ENCODE results near the gene ACSL1. TPM values are rescaled to one million over a fixed set of nuclear protein-coding genes. Genes with fewer than 3 reads are reported as not detected.

ACSL1 gene
- total and polyA plus RNA-seq, 2 donors (not counting 1 experiment from before 2014, with no cell fraction given): 15.4 to 30.1 TPM

DNA sequence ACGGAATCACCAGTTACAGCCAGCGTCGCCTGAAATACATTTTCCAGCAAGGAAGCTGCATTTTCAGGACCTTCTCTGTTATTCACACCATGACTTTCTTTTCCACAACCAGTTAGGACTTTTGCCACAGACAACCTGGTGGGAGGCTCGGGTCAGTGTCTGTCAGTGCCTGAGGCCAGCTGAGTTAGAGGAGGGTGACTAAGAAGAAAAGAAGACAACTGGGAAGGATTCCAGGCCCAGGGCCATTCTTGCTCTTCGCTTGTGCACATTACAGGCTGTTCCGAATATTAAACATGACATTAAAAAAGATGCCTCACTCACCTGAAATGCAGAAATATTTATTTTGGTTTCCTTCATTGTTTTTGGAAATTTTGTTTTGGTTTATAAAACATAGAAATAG is 70.5 kb downstream of the ACSL1 start:
- TF ChIP-seq, protein P1, sequence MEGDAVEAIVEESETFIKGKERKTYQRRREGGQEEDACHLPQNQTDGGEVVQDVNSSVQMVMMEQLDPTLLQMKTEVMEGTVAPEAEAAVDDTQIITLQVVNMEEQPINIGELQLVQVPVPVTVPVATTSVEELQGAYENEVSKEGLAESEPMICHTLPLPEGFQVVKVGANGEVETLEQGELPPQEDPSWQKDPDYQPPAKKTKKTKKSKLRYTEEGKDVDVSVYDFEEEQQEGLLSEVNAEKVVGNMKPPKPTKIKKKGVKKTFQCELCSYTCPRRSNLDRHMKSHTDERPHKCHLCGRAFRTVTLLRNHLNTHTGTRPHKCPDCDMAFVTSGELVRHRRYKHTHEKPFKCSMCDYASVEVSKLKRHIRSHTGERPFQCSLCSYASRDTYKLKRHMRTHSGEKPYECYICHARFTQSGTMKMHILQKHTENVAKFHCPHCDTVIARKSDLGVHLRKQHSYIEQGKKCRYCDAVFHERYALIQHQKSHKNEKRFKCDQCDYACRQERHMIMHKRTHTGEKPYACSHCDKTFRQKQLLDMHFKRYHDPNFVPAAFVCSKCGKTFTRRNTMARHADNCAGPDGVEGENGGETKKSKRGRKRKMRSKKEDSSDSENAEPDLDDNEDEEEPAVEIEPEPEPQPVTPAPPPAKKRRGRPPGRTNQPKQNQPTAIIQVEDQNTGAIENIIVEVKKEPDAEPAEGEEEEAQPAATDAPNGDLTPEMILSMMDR (conservative IDR thresholded peaks at IDR 0.05 in 1 of 2, IDR thresholded peaks at IDR 0.05 in 1 of 2; ENCODE audit: low read depth in 1 of 2, low read length in 2 of 2): no peak
- no peak for TF ChIP-seq EZH2 (IDR thresholded peaks at IDR 0.05; ENCODE audit: low read length, missing control alignments)
- DNase-seq (ENCODE audit: low read depth in 2 of 2): peak in 1 of 2 donors; percentile 67
- no peak overlapping the region for H3K4me2 ChIP-seq (ENCODE audit: extremely low read depth, insufficient read depth, low read length)
- no peak overlapping the region for H3K9ac ChIP-seq (ENCODE audit: insufficient read depth, low read length)
- no peak overlapping the region for H2AFZ ChIP-seq (ENCODE audit: low read length)
- H3K27ac ChIP-seq (ENCODE audit: insufficient read depth, low read length): no peak overlapping the region
- H4K20me1 ChIP-seq (ENCODE audit: control insufficient read depth, extremely low read depth, insufficient read depth, low read length): no peaks in the 10 kb centered on the region
- H3K79me2 ChIP-seq (ENCODE audit: control insufficient read depth, insufficient read depth, low read length): no peaks in the 10 kb centered on the region
- H3K4me3 ChIP-seq (replicated peaks in 1 of 4; ENCODE audit: control extremely low read depth in 1 of 4, insufficient read depth in 1 of 4, low read depth in 3 of 4, low read length in 4 of 4): no peak overlapping the region
- H3K36me3 ChIP-seq (ENCODE audit: control insufficient read depth, insufficient read depth, low read length): peaks cover 2% of the 10 kb centered on the region
- H3K27me3 ChIP-seq (ENCODE audit: control insufficient read depth, insufficient read depth, low read length): no peaks in the 10 kb centered on the region
- H3K9me3 ChIP-seq (ENCODE audit: control insufficient read depth, insufficient read depth, low read depth, low read length): no peaks in the 10 kb centered on the region
- H3K4me1 ChIP-seq (ENCODE audit: control insufficient read depth, extremely low read depth, insufficient read depth, low read length): no peaks in the 10 kb centered on the region

DNA sequence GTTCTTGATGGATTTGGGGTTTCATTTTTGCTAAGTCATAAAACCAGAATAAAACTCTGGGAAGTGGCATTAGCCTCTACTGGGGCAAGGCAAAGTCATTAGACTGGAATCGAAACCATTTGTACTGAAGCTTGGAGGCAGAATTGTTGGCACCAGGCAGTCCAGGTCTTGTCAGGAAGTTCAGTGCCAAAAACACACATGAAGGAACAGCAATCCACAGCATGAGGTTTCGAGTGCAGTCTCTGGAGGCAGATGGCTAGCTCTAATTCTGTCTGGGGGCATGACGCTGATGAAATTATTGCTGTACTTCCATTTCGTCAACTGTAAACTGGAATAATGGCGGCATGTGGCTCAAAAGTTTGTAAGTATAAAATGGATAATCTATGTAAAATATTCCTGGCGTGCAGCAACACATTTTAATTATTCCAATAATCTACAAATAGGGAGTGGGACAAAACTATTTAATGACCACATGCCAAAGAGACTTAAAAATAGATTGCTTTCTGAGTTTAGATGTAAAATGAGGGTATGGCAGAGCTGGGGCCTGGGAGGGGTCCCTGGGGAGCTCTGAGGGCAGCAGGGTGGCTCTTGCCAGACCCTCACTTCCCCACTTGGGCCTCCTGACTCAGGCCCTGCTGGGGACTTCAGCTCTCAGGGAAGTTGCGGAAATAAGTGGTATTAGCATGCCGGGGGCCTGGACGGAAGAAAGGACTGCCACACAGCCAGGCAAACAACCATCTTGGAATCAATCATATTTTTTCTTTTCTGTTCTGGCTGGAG is 73.1 kb downstream of the ACSL1 start:
- Histone ChIP-seq H3K4me3 (replicated peaks in 1 of 4; ENCODE audit: control extremely low read depth in 1 of 4, insufficient read depth in 1 of 4, low read depth in 3 of 4, low read length in 4 of 4) (no peak overlapping the region), H3K9me3 (ENCODE audit: control insufficient read depth, insufficient read depth, low read depth, low read length) (no peaks in the 10 kb centered on the region), H3K36me3 (ENCODE audit: control insufficient read depth, insufficient read depth, low read length) (no peaks in the 10 kb centered on the region), H3K79me2 (ENCODE audit: control insufficient read depth, insufficient read depth, low read length) (no peaks in the 10 kb centered on the region), H3K4me2 (ENCODE audit: extremely low read depth, insufficient read depth, low read length) (no peak overlapping the region), H3K4me1 (ENCODE audit: control insufficient read depth, extremely low read depth, insufficient read depth, low read length) (no peaks in the 10 kb centered on the region), H2AFZ (ENCODE audit: low read length) (no peak overlapping the region), H3K27ac (ENCODE audit: insufficient read depth, low read length) (no peak overlapping the region), H3K9ac (ENCODE audit: insufficient read depth, low read length) (no peak overlapping the region), H3K27me3 (ENCODE audit: control insufficient read depth, insufficient read depth, low read length) (no peaks in the 10 kb centered on the region), H4K20me1 (ENCODE audit: control insufficient read depth, extremely low read depth, insufficient read depth, low read length) (no peaks in the 10 kb centered on the region)
- no peak for DNase-seq (ENCODE audit: low read depth in 2 of 2)
- TF ChIP-seq, protein P1 (conservative IDR thresholded peaks at IDR 0.05 in 1 of 2, IDR thresholded peaks at IDR 0.05 in 1 of 2; ENCODE audit: low read depth in 1 of 2, low read length in 2 of 2): no peak
- TF ChIP-seq EZH2 (IDR thresholded peaks at IDR 0.05; ENCODE audit: low read length, missing control alignments): no peak

DNA sequence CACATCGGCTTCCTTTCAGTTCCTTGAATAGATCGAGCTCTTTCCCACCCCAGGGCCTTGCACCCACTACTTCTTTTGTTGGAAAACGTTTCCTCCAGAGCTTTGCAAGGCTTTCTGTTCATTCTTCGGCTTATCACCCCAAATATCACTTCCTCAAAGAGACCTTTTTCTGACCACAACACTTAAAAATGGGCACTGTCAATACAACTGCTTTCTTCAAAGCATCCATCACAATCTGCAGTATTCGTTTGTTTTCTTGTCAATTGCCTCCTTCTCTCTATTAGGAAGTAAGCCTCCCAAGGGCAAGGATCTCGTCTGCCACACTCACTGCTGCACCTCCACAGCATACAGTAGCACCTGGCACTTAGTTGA is 74.2 kb downstream of the ACSL1 start:
- Histone ChIP-seq H3K4me2 (ENCODE audit: extremely low read depth, insufficient read depth, low read length) (no peak overlapping the region), H2AFZ (ENCODE audit: low read length) (no peak overlapping the region), H3K4me1 (ENCODE audit: control insufficient read depth, extremely low read depth, insufficient read depth, low read length) (peaks cover 6% of the 10 kb centered on the region), H3K27me3 (ENCODE audit: control insufficient read depth, insufficient read depth, low read length) (no peaks in the 10 kb centered on the region), H3K9me3 (ENCODE audit: control insufficient read depth, insufficient read depth, low read depth, low read length) (no peaks in the 10 kb centered on the region), H3K79me2 (ENCODE audit: control insufficient read depth, insufficient read depth, low read length) (no peaks in the 10 kb centered on the region), H3K4me3 (replicated peaks in 1 of 4; ENCODE audit: control extremely low read depth in 1 of 4, insufficient read depth in 1 of 4, low read depth in 3 of 4, low read length in 4 of 4) (no peak overlapping the region), H3K9ac (ENCODE audit: insufficient read depth, low read length) (no peak overlapping the region), H3K27ac (ENCODE audit: insufficient read depth, low read length) (no peak overlapping the region), H3K36me3 (ENCODE audit: control insufficient read depth, insufficient read depth, low read length) (no peaks in the 10 kb centered on the region), H4K20me1 (ENCODE audit: control insufficient read depth, extremely low read depth, insufficient read depth, low read length) (no peaks in the 10 kb centered on the region)
- no peak for TF ChIP-seq EZH2 (IDR thresholded peaks at IDR 0.05; ENCODE audit: low read length, missing control alignments)
- TF ChIP-seq, protein P1 (conservative IDR thresholded peaks at IDR 0.05 in 1 of 2, IDR thresholded peaks at IDR 0.05 in 1 of 2; ENCODE audit: low read depth in 1 of 2, low read length in 2 of 2): no peak
- no peak for DNase-seq (ENCODE audit: low read depth in 2 of 2)
